GM12878 (cell line): ENCODE measurements around the gene PAX5. TPM values are rescaled to one million over a fixed set of nuclear protein-coding genes. Genes with fewer than 3 reads are reported as not detected.

Experiments
- ATAC-seq: fragments of 200-7000 bp; cut with Tn5 transposase; 3 replicates; pipeline ENCODE4 v1.9.1; 2020; ENCODE audit warnings: mild to moderate bottlenecking, moderate library complexity
- BruUV-seq: library from RNA; stranded (reverse); fragments of 400-500 nt; replicated peaks from 2 replicates; lab custom pipeline; 2021; lab: Mats Ljungman, UMichigan
- CTCF ChIA-PET: fragments of 300-600 bp; sonication (Branson Sonifier 250); formaldehyde crosslinking; extraction: SDS; loops from one replicate; lab custom pipeline; 2021; ENCODE audit warnings: inconsistent platforms; lab: Yijun Ruan, JAX
- POLR2A ChIA-PET: fragments of 350-600 bp; formaldehyde crosslinking; extraction: SDS; loops from one replicate; lab custom pipeline; 2021; ENCODE audit warnings: inconsistent platforms; lab: Charles Lee
- RAD21 ChIA-PET: fragments of 300-600 bp; sonication (Branson Sonifier 250); formaldehyde crosslinking; loops from one replicate; lab custom pipeline; 2023; ENCODE audit warnings: antibody characterized with exemption; ENCODE audit not compliant: unreplicated experiment; lab: Charles Lee
- SMC1A ChIA-PET: fragments of 300-600 bp; sonication (Branson Sonifier 250); formaldehyde crosslinking; loops from one replicate; lab custom pipeline; 2023; ENCODE audit not compliant: unreplicated experiment, uncharacterized antibody; lab: Charles Lee
- DNase-seq: peaks from one replicate; pipeline ENCODE4 v3.0.0-alpha.2; 2011; ENCODE audit warnings: low read depth, low spot score
- FAIRE-seq: peaks from 3 replicates; lab custom pipeline; 2011; peaks lifted over from hg19 to GRCh38; lab: Jason Lieb, UNC
- H2AFZ ChIP-seq: 2 replicates; pipeline ENCODE4 v1.6.0; 2011; ENCODE audit warnings: low read depth, low read length, control low read depth; ENCODE audit not compliant: control insufficient read depth
- H3K27ac ChIP-seq: 2 replicates; pipeline ENCODE4 v1.5.1; 2011; ENCODE audit warnings: control low read depth; ENCODE audit not compliant: control insufficient read depth, insufficient read depth
- H3K27me3 ChIP-seq, 2 experiments: replicated peaks in 1 of 2; 2 replicates each; pipeline versions ENCODE4 v1.6.0 to v1.6.1; 2011; ENCODE audit warnings: low read length in 1 of 2; ENCODE audit not compliant: control insufficient read depth in 2 of 2, insufficient read depth in 2 of 2
- H3K36me3 ChIP-seq, 2 experiments: 2 replicates each; pipeline ENCODE4 v1.5.1; 2011; ENCODE audit warnings: low read length in 1 of 2; ENCODE audit not compliant: control insufficient read depth in 2 of 2, insufficient read depth in 2 of 2
- H3K4me1 ChIP-seq: 2 replicates; pipeline ENCODE4 v1.6.1; 2011; ENCODE audit warnings: mild to moderate bottlenecking, low read length, moderate library complexity, mixed read lengths; ENCODE audit not compliant: control insufficient read depth, insufficient read depth
- H3K4me2 ChIP-seq: 2 replicates; pipeline ENCODE4 v1.6.0; 2011; ENCODE audit warnings: control low read depth; ENCODE audit not compliant: control insufficient read depth, insufficient read depth
- H3K4me3 ChIP-seq: fragments of 200-600 bp; sonication (generic); 2 replicates; pipeline ENCODE4 v1.5.1; 2016
- H3K79me2 ChIP-seq: 2 replicates; pipeline ENCODE4 v1.6.0; 2011; ENCODE audit warnings: low read length; ENCODE audit not compliant: control insufficient read depth, insufficient read depth
- H3K9ac ChIP-seq: 2 replicates; pipeline ENCODE4 v1.8.0; 2011; ENCODE audit warnings: low read length, control low read depth, mixed read lengths; ENCODE audit not compliant: control insufficient read depth, insufficient read depth
- H3K9me3 ChIP-seq: replicated peaks from 3 replicates; pipeline ENCODE4 v1.5.1; 2011; ENCODE audit warnings: mild to moderate bottlenecking, low read length; ENCODE audit not compliant: control insufficient read depth, insufficient read depth
- H4K20me1 ChIP-seq: 2 replicates; pipeline ENCODE4 v1.6.0; 2011; ENCODE audit not compliant: control insufficient read depth, insufficient read depth
- BACH1 ChIP-seq: fragments of 450-650 bp; IDR thresholded peaks from 2 replicates; pipeline ENCODE4 v1.6.1; 2017; ENCODE audit warnings: mild to moderate bottlenecking, borderline replicate concordance
- HDAC2 ChIP-seq: fragments of 200-600 bp; sonication (generic); IDR thresholded peaks from 2 replicates; pipeline ENCODE4 v1.6.1; 2017
- IKZF1 ChIP-seq: fragments of 450-650 bp; conservative IDR thresholded peaks from 2 replicates; pipeline ENCODE4 v1.6.1; 2017; ENCODE audit warnings: antibody characterized with exemption, mild to moderate bottlenecking
- MTA2 ChIP-seq: fragments of 450-650 bp; IDR thresholded peaks from 2 replicates; pipeline ENCODE4 v1.6.1; 2016; ENCODE audit warnings: low read depth, mild to moderate bottlenecking, moderate library complexity
- NBN ChIP-seq: fragments of 450-650 bp; IDR thresholded peaks from 2 replicates; pipeline ENCODE4 v1.6.1; 2016
- NFIC ChIP-seq: IDR thresholded peaks from 2 replicates; pipeline ENCODE4 v1.6.1; 2012; ENCODE audit warnings: low read depth, mild to moderate bottlenecking, inconsistent platforms, low read length, moderate library complexity
- POLR2AphosphoS2 ChIP-seq: IDR thresholded peaks from 2 replicates; pipeline ENCODE4 v1.6.1; 2011; ENCODE audit warnings: low read depth, mild to moderate bottlenecking, low read length, improper control_type of control experiment, moderate library complexity
- POLR2AphosphoS5 ChIP-seq: IDR thresholded peaks from 2 replicates; pipeline ENCODE4 v1.6.1; 2011; ENCODE audit warnings: mild to moderate bottlenecking, low read length, inconsistent platforms
- POU2F2 ChIP-seq: IDR thresholded peaks from 3 replicates; pipeline ENCODE4 v1.6.1; 2011; ENCODE audit warnings: low read depth, mild to moderate bottlenecking, low read length, borderline replicate concordance
- SMAD5 ChIP-seq: IDR thresholded peaks from 2 replicates; pipeline ENCODE4 v1.6.1; 2016; ENCODE audit warnings: antibody characterized with exemption, low read depth
- SMARCA5 ChIP-seq: fragments of 450-650 bp; IDR thresholded peaks from 2 replicates; pipeline ENCODE4 v1.6.1; 2017; ENCODE audit warnings: mild to moderate bottlenecking
- SMC3 ChIP-seq: IDR thresholded peaks from 2 replicates; pipeline ENCODE4 v1.6.1; 2011; ENCODE audit warnings: low read length, improper control_type of control experiment, borderline replicate concordance
- SP1 ChIP-seq: IDR thresholded peaks from one replicate; pipeline ENCODE4 v1.6.1; 2011; ENCODE audit warnings: low read depth, low read length
- SUZ12 ChIP-seq: fragments of 200-600 bp; sonication (generic); IDR thresholded peaks from one replicate; pipeline ENCODE4 v1.6.1; 2018; ENCODE audit warnings: antibody characterized with exemption, mild to moderate bottlenecking; ENCODE audit not compliant: unreplicated experiment
- ZNF207 ChIP-seq: fragments of 450-650 bp; IDR thresholded peaks from 2 replicates; pipeline ENCODE4 v1.6.1; 2014; ENCODE audit warnings: antibody characterized with exemption, mild to moderate bottlenecking, borderline replicate concordance
- whole genome bisulfite sequencing: methylation state at CpG from one replicate; pipeline ENCODE4 v1.1.6; 2016; ENCODE audit warnings: low lambda C conversion rate; ENCODE audit not compliant: insufficient replicate concordance, insufficient coverage; ENCODE audit errors: missing lambda C conversion rate; 5-methylcytosine and 5-hydroxymethylcytosine counted together
- in situ Hi-C: fragments of 300-500 bp; cut with MboI; formaldehyde crosslinking; loops from 9 replicates; pipeline ENCODE4 v1.14.3; 2018; ENCODE audit warnings: mixed read lengths
- intact Hi-C: fragments of 100-400 bp; cut with micrococcal nuclease; formaldehyde crosslinking; loops from one replicate; pipeline ENCODE4 v1.14.2; 2022; ENCODE audit not compliant: unreplicated experiment
- polyA plus RNA-seq, 11 experiments: library from polyadenylated mRNA; depleted of rRNA in 4 of 11; unstranded in 6 of 11; stranded (reverse) in 5 of 11; fragments of >200 nt; fragmentation: Nextera tagmentation in 4 of 11; fragmentation: Illumina TruSeq in 1 of 11; extraction: Ambion mirVana in 4 of 11; extraction: Trizol in 1 of 11; gene quantifications; 1 replicate in 1 of 11; 2 replicates in 10 of 11; pipeline versions ENCODE4 v1.2.1 to v1.2.3, GENCODE V29; 2011 to 2016; ENCODE audit warnings: inconsistent platforms in 2 of 11, missing spikeins in 2 of 11, low read depth in 1 of 11
- total RNA-seq, 4 experiments: library from RNA; depleted of rRNA in 3 of 4; stranded (reverse); fragments of >200 nt in 3 of 4; fragmentation: Illumina TruSeq in 1 of 4; extraction: Trizol in 1 of 4; gene quantifications; 2 replicates each; pipeline versions ENCODE4 v1.2.1 to v1.2.3, GENCODE V29; 2013 to 2021
- TF ChIP-seq, protein P1 (sequence below): fragments of 450-650 bp; IDR thresholded peaks from 2 replicates; pipeline ENCODE4 v1.6.1; 2017; ENCODE audit warnings: mild to moderate bottlenecking, moderate library complexity
- TF ChIP-seq, protein P2 (sequence below): fragments of 450-650 bp; formaldehyde crosslinking; IDR thresholded peaks from 2 replicates; pipeline ENCODE4 v1.4.0; 2020; ENCODE audit warnings: mild to moderate bottlenecking, moderate library complexity

The PAX5 gene
- total and polyA plus RNA-seq, 10 of the 15 experiments (the other 5 are each of a cell fraction or from before 2014, with no cell fraction given), result 2.2 to 123 (median 31.9) TPM

DNA sequence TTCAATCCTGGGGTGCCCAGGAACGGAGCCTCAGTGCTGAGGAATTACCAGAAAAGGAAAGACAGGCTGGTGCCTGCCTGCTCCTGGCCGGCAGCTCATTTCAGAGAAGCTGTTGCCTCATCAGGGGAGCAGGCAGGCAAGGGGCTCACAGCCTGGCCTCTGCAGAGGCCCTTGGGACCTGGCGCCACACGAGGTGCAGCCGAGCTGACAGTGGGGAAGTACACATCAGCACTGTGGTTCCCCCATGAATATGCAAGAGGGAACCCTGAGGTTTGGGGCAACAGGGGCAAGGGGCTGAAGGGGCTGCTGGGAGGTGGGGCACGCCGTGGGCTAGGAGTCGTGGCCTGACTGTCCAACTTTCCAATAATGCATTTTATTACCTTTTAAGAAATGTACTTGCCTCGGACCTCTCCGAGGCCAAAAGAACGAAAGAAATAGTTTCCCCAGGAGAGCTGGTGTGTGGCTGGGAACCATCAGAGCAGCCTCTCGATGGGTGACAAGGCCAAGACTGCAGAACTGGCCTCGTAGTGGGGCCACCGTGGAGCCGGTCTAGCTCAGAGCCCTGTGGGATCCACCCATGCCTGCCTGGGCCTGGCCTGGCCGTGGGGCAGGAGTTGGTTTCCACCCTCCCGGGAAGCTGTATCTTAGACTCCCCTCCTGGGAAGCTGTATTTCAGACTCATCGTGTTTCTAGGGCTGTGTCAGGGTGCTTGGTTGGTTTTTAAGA, 198.6 kb downstream of the PAX5 start:
- H3K9ac ChIP-seq, result no peak overlapping the region
- DNase-seq (no peak), FAIRE-seq (no peak), ATAC-seq (peak; percentile 13)
- no peaks in the 10 kb centered on the region for H3K79me2 ChIP-seq
- H3K36me3 ChIP-seq, result peaks cover 18 to 31% of the 10 kb centered on the region in 2 experiments; a peak in 3 of 4 replicates
- H3K27ac ChIP-seq, result no peak overlapping the region
- in situ Hi-C loops, result no loop called here
- no peak overlapping the region for H3K4me2 ChIP-seq
- H3K27me3 ChIP-seq, result no peaks in the 10 kb centered on the region
- no TSS peak for BruUV-seq
- H3K4me1 ChIP-seq, result no peaks in the 10 kb centered on the region
- no peak overlapping the region for H3K4me3 ChIP-seq
- WGBS, result 26% methylated on average over 18 of the region's 18 CpGs
- RAD21 ChIA-PET, result interaction anchor here (0.6 kb wide), 1 partner anchor 522 kb away, joined by 3 read pairs; no protein-coding TSS in a partner anchor
- POLR2A ChIA-PET, result interaction anchor here (0.5 kb wide), 1 partner anchor 320 kb away, joined by 3 read pairs; no protein-coding TSS in a partner anchor
- H2AFZ ChIP-seq, result no peak overlapping the region
- CTCF ChIA-PET, result no interaction called here
- intact Hi-C loops, result no loop called here
- no peaks in the 10 kb centered on the region for H4K20me1 ChIP-seq
- SMC1A ChIA-PET, result interaction anchor here (1.0 kb wide), 1 partner anchor 9 kb away, joined by 3 read pairs; no protein-coding TSS in a partner anchor
- H3K9me3 ChIP-seq, result no peaks in the 10 kb centered on the region
- TF ChIP-seq ZNF207, result no peak
- TF ChIP-seq, protein P1, sequence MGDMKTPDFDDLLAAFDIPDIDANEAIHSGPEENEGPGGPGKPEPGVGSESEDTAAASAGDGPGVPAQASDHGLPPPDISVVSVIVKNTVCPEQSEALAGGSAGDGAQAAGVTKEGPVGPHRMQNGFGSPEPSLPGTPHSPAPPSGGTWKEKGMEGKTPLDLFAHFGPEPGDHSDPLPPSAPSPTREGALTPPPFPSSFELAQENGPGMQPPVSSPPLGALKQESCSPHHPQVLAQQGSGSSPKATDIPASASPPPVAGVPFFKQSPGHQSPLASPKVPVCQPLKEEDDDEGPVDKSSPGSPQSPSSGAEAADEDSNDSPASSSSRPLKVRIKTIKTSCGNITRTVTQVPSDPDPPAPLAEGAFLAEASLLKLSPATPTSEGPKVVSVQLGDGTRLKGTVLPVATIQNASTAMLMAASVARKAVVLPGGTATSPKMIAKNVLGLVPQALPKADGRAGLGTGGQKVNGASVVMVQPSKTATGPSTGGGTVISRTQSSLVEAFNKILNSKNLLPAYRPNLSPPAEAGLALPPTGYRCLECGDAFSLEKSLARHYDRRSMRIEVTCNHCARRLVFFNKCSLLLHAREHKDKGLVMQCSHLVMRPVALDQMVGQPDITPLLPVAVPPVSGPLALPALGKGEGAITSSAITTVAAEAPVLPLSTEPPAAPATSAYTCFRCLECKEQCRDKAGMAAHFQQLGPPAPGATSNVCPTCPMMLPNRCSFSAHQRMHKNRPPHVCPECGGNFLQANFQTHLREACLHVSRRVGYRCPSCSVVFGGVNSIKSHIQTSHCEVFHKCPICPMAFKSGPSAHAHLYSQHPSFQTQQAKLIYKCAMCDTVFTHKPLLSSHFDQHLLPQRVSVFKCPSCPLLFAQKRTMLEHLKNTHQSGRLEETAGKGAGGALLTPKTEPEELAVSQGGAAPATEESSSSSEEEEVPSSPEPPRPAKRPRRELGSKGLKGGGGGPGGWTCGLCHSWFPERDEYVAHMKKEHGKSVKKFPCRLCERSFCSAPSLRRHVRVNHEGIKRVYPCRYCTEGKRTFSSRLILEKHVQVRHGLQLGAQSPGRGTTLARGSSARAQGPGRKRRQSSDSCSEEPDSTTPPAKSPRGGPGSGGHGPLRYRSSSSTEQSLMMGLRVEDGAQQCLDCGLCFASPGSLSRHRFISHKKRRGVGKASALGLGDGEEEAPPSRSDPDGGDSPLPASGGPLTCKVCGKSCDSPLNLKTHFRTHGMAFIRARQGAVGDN, result no peak
- TF ChIP-seq MTA2, result no peak
- no peak for TF ChIP-seq NBN
- TF ChIP-seq SMARCA5, result no peak
- 0 out of 2 replicates have a peak, but pooled peaks have one; percentile 6 for TF ChIP-seq NFIC
- no peak for TF ChIP-seq SMC3
- no peak for TF ChIP-seq SP1
- 0 out of 2 replicates have a peak, but pooled peaks have one; percentile 23 for TF ChIP-seq POLR2AphosphoS2
- TF ChIP-seq IKZF1, result no peak
- no peak for TF ChIP-seq SMAD5
- TF ChIP-seq BACH1, result no peak
- 0 out of 2 replicates have a peak, but pooled peaks have one; percentile 28 for TF ChIP-seq POLR2AphosphoS5
- TF ChIP-seq POU2F2, result peak; percentile 66; the same call in 1 of the 3 replicates
- TF ChIP-seq HDAC2, result no peak
- TF ChIP-seq, protein P2, sequence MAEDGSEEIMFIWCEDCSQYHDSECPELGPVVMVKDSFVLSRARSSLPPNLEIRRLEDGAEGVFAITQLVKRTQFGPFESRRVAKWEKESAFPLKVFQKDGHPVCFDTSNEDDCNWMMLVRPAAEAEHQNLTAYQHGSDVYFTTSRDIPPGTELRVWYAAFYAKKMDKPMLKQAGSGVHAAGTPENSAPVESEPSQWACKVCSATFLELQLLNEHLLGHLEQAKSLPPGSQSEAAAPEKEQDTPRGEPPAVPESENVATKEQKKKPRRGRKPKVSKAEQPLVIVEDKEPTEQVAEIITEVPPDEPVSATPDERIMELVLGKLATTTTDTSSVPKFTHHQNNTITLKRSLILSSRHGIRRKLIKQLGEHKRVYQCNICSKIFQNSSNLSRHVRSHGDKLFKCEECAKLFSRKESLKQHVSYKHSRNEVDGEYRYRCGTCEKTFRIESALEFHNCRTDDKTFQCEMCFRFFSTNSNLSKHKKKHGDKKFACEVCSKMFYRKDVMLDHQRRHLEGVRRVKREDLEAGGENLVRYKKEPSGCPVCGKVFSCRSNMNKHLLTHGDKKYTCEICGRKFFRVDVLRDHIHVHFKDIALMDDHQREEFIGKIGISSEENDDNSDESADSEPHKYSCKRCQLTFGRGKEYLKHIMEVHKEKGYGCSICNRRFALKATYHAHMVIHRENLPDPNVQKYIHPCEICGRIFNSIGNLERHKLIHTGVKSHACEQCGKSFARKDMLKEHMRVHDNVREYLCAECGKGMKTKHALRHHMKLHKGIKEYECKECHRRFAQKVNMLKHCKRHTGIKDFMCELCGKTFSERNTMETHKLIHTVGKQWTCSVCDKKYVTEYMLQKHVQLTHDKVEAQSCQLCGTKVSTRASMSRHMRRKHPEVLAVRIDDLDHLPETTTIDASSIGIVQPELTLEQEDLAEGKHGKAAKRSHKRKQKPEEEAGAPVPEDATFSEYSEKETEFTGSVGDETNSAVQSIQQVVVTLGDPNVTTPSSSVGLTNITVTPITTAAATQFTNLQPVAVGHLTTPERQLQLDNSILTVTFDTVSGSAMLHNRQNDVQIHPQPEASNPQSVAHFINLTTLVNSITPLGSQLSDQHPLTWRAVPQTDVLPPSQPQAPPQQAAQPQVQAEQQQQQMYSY (CRISPR knock-in tag), result no peak
- no peak for TF ChIP-seq SUZ12
